GM21717 (cell line): Measurements from ENCODE around the gene ALG1L2.
"Not testable (repeated sequence)": the region's sequence is repeated elsewhere in the genome, so short reads cannot be mapped to it uniquely, and the experiment has no call there.

Experiments
- ATAC-seq: cut with Tn5 transposase; IDR thresholded peaks from one replicate; pipeline ENCODE4 v1.9.1; 2021; ENCODE audit warnings: mild to moderate bottlenecking, moderate library complexity; ENCODE audit not compliant: unreplicated experiment

The ALG1L2 gene

DNA sequence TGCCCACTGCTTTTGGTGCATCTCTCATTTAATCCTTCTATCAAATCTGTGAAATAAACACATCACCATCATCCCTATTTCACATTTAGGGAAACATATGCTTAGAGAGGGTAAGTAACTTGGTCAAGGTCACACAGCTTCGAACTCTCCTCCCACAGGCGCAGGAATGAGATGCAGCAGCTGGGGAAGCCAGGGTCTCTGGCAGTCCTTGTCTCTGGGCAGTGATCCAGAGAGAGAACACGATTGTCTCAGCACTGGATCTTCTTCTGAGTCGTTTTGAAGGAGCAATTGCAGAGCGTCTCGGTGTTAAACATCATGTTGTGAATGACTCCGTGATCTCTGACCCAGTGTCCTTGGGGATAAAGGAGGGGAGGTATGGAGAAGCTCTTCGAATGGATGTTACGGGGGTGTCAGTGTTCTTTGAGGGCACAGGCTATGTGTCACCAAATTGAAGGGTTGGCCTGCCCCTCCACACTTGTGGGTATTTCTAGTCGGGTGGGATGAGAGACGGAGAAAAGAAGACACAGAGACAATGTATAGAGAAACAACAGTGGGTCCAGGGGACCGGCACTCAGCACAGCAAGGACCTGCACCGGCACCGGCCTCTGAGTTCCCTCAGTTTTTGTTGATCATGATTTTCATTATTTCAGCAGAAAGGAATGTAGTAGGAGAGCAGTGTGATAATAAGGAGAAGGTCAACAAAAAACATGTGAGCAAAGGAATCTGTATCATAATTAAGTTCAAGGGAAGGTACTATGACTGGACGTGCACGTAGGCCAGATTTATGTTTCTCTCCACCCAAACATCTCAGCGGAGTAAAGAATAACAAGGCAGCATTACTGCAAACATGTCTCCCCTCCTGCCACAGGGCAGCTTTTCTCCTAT is 41.5 kb downstream of the ALG1L2 start:
- not testable (repeated sequence) for ATAC-seq

DNA sequence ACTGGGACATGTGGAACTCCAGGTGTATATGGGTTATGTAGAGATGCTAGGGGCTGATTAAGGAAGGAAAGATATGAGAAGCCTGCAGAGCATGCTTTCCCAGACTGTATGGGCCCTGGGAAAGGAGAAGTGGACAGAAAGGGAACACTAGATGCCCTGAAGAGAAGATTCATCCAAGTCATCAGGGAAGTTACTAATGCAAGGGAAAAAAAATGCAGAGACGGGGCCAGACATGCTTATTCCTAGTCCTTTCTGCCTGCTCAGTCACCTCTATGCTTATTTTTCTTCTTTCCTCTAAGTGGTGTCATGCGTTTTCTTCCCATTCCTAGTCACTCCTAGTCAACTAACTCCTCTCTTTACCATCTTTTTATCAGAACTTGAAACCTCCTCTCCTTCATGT is 43.8 kb downstream of the ALG1L2 start:
- ATAC-seq = not testable (repeated sequence)

- ATAC-seq = not testable (repeated sequence)
Observed at GRCh38 chr3:130136337-130136736, 54.7 kb downstream of the ALG1L2 start.

GRCh38 chr3:130137685-130138084 is 56.1 kb downstream of the ALG1L2 start:
- not testable (repeated sequence) for ATAC-seq

- not testable (repeated sequence) for ATAC-seq
Observed at GRCh38 chr3:130138992-130139391, 57.4 kb downstream of the ALG1L2 start.

DNA sequence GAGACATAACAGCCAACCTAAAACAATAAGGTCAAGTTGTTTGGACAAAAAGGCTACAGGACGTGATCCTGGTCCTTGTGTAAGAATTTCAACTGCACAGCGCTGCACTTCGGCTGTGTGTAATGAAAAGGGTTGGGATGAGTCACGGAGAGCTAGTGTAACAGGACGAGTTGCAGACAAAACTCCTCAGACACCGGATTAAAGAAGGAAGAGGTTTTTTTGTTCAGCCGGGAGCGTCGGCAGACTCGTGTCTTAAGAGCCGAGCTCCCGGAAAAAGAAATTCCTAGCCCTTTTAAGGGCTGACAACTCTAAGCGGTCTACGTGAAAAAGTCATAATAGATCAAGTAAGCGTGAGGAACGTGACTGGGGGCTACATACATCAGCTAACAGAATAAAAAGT is 59.1 kb downstream of the ALG1L2 start:
- ATAC-seq = not testable (repeated sequence)

GRCh38 chr3:130143648-130144327 is 62.2 kb downstream of the ALG1L2 start:
- not testable (repeated sequence) for ATAC-seq

GRCh38 chr3:130144328-130144650 is 62.7 kb downstream of the ALG1L2 start:
- not testable (repeated sequence) for ATAC-seq

DNA sequence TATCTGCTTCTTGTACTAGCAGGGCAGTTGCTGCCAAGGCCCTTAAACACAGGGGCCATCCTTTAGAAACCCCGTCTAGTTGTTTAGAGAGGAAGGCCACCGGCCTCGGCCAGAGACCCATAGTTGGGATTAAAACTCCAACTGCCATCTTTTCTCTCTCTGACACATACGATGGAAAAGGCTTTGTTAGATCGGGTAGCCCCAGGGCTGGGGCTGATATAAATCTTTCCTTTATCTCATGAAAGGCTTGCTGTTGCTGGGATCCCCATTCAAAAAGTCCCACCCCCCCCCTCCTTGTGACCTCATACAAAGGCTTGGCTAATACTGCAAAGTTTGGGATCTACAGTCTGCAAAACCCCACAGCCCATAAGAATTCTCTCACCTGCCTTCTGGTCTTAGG is 63.8 kb downstream of the ALG1L2 start:
- ATAC-seq = not testable (repeated sequence)

GRCh38 chr3:130146465-130146864 is 64.8 kb downstream of the ALG1L2 start:
- not testable (repeated sequence) for ATAC-seq
